Suppressor macrophage treated with lipopolysaccharide for 4 hours (primary cell): ENCODE data around the gene QSOX1.
A peak's percentile ranks its signal among the peaks of the same experiment; 100 is the strongest.

Experiments
- DNase-seq: peaks from one replicate; pipeline ENCODE4 v3.0.0-alpha.2; 2020

QSOX1 gene

GRCh38 chr1:180219776-180220175 lies 65.1 kb downstream of the QSOX1 start:
- DNase-seq = no peak

- DNase-seq = no peak
Measured at GRCh38 chr1:180221462-180221861, 66.8 kb downstream of the QSOX1 start.

- no peak for DNase-seq
Measured at GRCh38 chr1:180224902-180225301, 70.2 kb downstream of the QSOX1 start.

GRCh38 chr1:180225403-180225802 lies 70.7 kb downstream of the QSOX1 start:
- DNase-seq = no peak

- DNase-seq = no peak
Measured at GRCh38 chr1:180227861-180228647, 73.4 kb downstream of the QSOX1 start.

- no peak for DNase-seq
Measured at GRCh38 chr1:180228648-180229482, 74.2 kb downstream of the QSOX1 start.

- peak; percentile 39 for DNase-seq
Measured at GRCh38 chr1:180229483-180230415, 75.1 kb downstream of the QSOX1 start, which contains the start of gene LHX4. LHX4 (plus strand) TSS chr1:180230264; CDS start chr1:180230530, 266 bp downstream.

GRCh38 chr1:180230416-180230790 lies 75.7 kb downstream of the QSOX1 start:
- no peak for DNase-seq

GRCh38 chr1:180230791-180231505 lies 76.3 kb downstream of the QSOX1 start:
- no peak for DNase-seq

- no peak for DNase-seq
Measured at GRCh38 chr1:180231506-180231921, 76.8 kb downstream of the QSOX1 start.

GRCh38 chr1:180231936-180232335 lies 77.3 kb downstream of the QSOX1 start:
- DNase-seq = no peak

GRCh38 chr1:180232521-180233043 lies 77.9 kb downstream of the QSOX1 start:
- DNase-seq = no peak

- no peak for DNase-seq
Measured at GRCh38 chr1:180233191-180234011, 78.7 kb downstream of the QSOX1 start.

GRCh38 chr1:180234369-180235076 lies 79.9 kb downstream of the QSOX1 start:
- DNase-seq = no peak

GRCh38 chr1:180235077-180235501 lies 80.4 kb downstream of the QSOX1 start:
- no peak for DNase-seq

- DNase-seq = no peak
Measured at GRCh38 chr1:180235502-180236239, 81.0 kb downstream of the QSOX1 start.

- no peak for DNase-seq
Measured at GRCh38 chr1:180236698-180237509, 82.2 kb downstream of the QSOX1 start.

GRCh38 chr1:180237869-180238476 lies 83.3 kb downstream of the QSOX1 start:
- DNase-seq = no peak
